ENCODE data around the gene RPTOR.

GRCh38 chr17:80982426-80982974 lies 437.9 kb downstream of the RPTOR start:
- TF ChIP-seq, protein P1, sequence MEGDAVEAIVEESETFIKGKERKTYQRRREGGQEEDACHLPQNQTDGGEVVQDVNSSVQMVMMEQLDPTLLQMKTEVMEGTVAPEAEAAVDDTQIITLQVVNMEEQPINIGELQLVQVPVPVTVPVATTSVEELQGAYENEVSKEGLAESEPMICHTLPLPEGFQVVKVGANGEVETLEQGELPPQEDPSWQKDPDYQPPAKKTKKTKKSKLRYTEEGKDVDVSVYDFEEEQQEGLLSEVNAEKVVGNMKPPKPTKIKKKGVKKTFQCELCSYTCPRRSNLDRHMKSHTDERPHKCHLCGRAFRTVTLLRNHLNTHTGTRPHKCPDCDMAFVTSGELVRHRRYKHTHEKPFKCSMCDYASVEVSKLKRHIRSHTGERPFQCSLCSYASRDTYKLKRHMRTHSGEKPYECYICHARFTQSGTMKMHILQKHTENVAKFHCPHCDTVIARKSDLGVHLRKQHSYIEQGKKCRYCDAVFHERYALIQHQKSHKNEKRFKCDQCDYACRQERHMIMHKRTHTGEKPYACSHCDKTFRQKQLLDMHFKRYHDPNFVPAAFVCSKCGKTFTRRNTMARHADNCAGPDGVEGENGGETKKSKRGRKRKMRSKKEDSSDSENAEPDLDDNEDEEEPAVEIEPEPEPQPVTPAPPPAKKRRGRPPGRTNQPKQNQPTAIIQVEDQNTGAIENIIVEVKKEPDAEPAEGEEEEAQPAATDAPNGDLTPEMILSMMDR (IDR thresholded peaks at IDR 0.05): no peak
- no peak for TF ChIP-seq POLR2A (IDR thresholded peaks at IDR 0.05)
